Amniotic epithelial cell (primary cell): ENCODE results near the gene PPP2R2D.

Experiments used
- DNase-seq: peaks from one replicate; pipeline ENCODE4 v3.0.0-alpha.2; 2010; ENCODE audit warnings: low read depth

The PPP2R2D gene

GRCh38 chr10:131900350-131901152, at the start of gene PPP2R2D:
Gene PPP2R2D (plus strand): TSS chr10:131901008. CDS start chr10:131901149, 141 bp downstream.
- peak; percentile 78 for DNase-seq

GRCh38 chr10:131851346-131851745, 49.5 kb upstream of the PPP2R2D start:
- no peak for DNase-seq

GRCh38 chr10:131852176-131852822, 48.5 kb upstream of the PPP2R2D start:
- DNase-seq = no peak

- no peak for DNase-seq
These were observed 47.8 kb upstream of the PPP2R2D start for GRCh38 chr10:131852823-131853609.

GRCh38 chr10:131853610-131853964, 47.2 kb upstream of the PPP2R2D start:
- DNase-seq = no peak

- no peak for DNase-seq
These were observed 46.1 kb upstream of the PPP2R2D start for GRCh38 chr10:131854579-131855335.

- DNase-seq = no peak
These were observed 45.1 kb upstream of the PPP2R2D start for GRCh38 chr10:131855461-131856401.

- no peak for DNase-seq
These were observed 44.2 kb upstream of the PPP2R2D start for GRCh38 chr10:131856441-131857094.

GRCh38 chr10:131857156-131858117, 43.4 kb upstream of the PPP2R2D start:
- DNase-seq = no peak

GRCh38 chr10:131858118-131858515, 42.7 kb upstream of the PPP2R2D start:
- no peak for DNase-seq

GRCh38 chr10:131858583-131859340, 42.0 kb upstream of the PPP2R2D start:
- DNase-seq = no peak

- DNase-seq = no peak
These were observed 41.3 kb upstream of the PPP2R2D start for GRCh38 chr10:131859341-131860020.

- DNase-seq = no peak
These were observed 40.5 kb upstream of the PPP2R2D start for GRCh38 chr10:131860311-131860710.

GRCh38 chr10:131860806-131861440, 39.9 kb upstream of the PPP2R2D start:
- no peak for DNase-seq

GRCh38 chr10:131862548-131862947, 38.3 kb upstream of the PPP2R2D start:
- DNase-seq = no peak

- no peak for DNase-seq
These were observed 35.4 kb upstream of the PPP2R2D start for GRCh38 chr10:131865223-131865917.

GRCh38 chr10:131866673-131867072, 34.1 kb upstream of the PPP2R2D start:
- DNase-seq = no peak
